ENCODE data around the gene TMED10.

DNA sequence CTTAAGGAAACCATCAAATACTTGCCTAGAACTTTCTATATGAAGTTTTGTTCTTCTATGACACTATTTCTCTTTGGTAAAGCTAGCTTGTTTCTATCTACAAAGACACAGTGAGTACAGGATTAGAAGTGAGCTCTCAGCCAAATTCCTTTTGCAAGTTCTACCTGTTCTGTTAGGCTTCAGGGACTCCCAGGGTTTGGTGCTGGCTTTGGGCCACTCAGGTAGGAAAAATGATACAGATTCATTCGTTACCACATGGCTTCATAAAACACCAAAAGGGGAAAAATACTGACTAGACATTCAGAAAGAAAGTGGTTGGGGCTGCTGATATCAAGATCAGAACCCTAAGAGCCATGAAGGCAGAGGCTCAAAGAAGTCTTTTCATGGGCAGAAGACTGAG, 93.1 kb downstream of the TMED10 start:
- TF ChIP-seq CTCF (conservative IDR thresholded peaks at IDR 0.05; ENCODE audit: low read length), result no peak
- TF ChIP-seq EZH2phosphoT487 (IDR thresholded peaks at IDR 0.05; ENCODE audit: borderline replicate concordance, low read depth, low read length), result no peak

All from OCI-LY7 (cell line).